Smooth muscle cell (in vitro differentiated cells): ENCODE results near the gene ANKRD63. TPM values are rescaled to one million over a fixed set of nuclear protein-coding genes. Genes with fewer than 3 reads are reported as not detected.

ENCODE experiments used
- DNase-seq: peaks from one replicate; lab custom pipeline; 2025; ENCODE audit not compliant: unreplicated experiment; lab: John Stamatoyannopoulos, UW
- H2AFZ ChIP-seq: fragments of 200-600 bp; sonication (generic); 2 replicates; pipeline ENCODE4 v1.6.0; 2016; ENCODE audit warnings: antibody characterized with exemption, low read depth, mild to moderate bottlenecking
- H3F3A ChIP-seq: fragments of 200-600 bp; sonication (generic); 2 replicates; pipeline ENCODE4 v1.6.0; 2017; ENCODE audit warnings: antibody characterized with exemption, low read depth
- H3K27ac ChIP-seq: fragments of 200-600 bp; sonication (generic); 2 replicates; pipeline ENCODE4 v1.5.1; 2016; ENCODE audit warnings: low read depth, mild to moderate bottlenecking
- H3K27me3 ChIP-seq: fragments of 200-600 bp; sonication (generic); 2 replicates; pipeline ENCODE4 v1.6.1; 2016; ENCODE audit warnings: low read depth, mild to moderate bottlenecking
- H3K36me3 ChIP-seq: fragments of 200-600 bp; sonication (generic); 2 replicates; pipeline ENCODE4 v1.5.1; 2016; ENCODE audit warnings: low read depth
- H3K4me1 ChIP-seq: fragments of 200-600 bp; sonication (generic); 2 replicates; pipeline ENCODE4 v1.5.1; 2016; ENCODE audit warnings: low read depth
- H3K4me2 ChIP-seq: fragments of 200-600 bp; sonication (generic); 2 replicates; pipeline ENCODE4 v1.6.0; 2016; ENCODE audit warnings: mild to moderate bottlenecking
- H3K4me3 ChIP-seq: fragments of 200-600 bp; sonication (generic); 2 replicates; pipeline ENCODE4 v1.5.1; 2016; ENCODE audit warnings: mild to moderate bottlenecking
- H3K79me2 ChIP-seq: fragments of 200-600 bp; sonication (generic); 2 replicates; pipeline ENCODE4 v1.6.0; 2016; ENCODE audit warnings: low read depth, mild to moderate bottlenecking
- H3K9ac ChIP-seq: fragments of 200-600 bp; sonication (generic); 2 replicates; pipeline ENCODE4 v1.6.0; 2016; ENCODE audit warnings: low read depth
- H3K9me3 ChIP-seq: fragments of 200-600 bp; sonication (generic); replicated peaks from 2 replicates; pipeline ENCODE4 v1.5.1; 2016; ENCODE audit warnings: low read depth
- H4K20me1 ChIP-seq: fragments of 200-600 bp; sonication (generic); 2 replicates; pipeline ENCODE4 v1.6.0; 2016; ENCODE audit warnings: low read depth
- WGBS: methylation state at CpG from one replicate; pipeline ENCODE4 v1.1.7; 2016; ENCODE audit warnings: low lambda C conversion rate; 5-methylcytosine and 5-hydroxymethylcytosine counted together
- polyA plus RNA-seq: library from polyadenylated mRNA; unstranded; fragments of >200 nt; fragmentation: Nextera tagmentation; extraction: Ambion mirVana; gene quantifications from 2 replicates; pipeline ENCODE4 v1.2.1, GENCODE V29; 2016
- total RNA-seq: library from RNA; depleted of rRNA; stranded (reverse); fragments of >200 nt; gene quantifications from 2 replicates; pipeline ENCODE4 v1.2.3, GENCODE V29; 2014
- TF ChIP-seq, protein P1 (sequence below): fragments of 200-600 bp; sonication (generic); IDR thresholded peaks from 2 replicates; pipeline ENCODE4 v1.5.1; 2017; ENCODE audit warnings: borderline replicate concordance, mild to moderate bottlenecking, antibody characterized with exemption; ENCODE audit not compliant: insufficient read depth, poor library complexity, severe bottlenecking

ANKRD63 gene
- total and polyA plus RNA-seq, 2 experiments from 2014 or later = not detected

DNA sequence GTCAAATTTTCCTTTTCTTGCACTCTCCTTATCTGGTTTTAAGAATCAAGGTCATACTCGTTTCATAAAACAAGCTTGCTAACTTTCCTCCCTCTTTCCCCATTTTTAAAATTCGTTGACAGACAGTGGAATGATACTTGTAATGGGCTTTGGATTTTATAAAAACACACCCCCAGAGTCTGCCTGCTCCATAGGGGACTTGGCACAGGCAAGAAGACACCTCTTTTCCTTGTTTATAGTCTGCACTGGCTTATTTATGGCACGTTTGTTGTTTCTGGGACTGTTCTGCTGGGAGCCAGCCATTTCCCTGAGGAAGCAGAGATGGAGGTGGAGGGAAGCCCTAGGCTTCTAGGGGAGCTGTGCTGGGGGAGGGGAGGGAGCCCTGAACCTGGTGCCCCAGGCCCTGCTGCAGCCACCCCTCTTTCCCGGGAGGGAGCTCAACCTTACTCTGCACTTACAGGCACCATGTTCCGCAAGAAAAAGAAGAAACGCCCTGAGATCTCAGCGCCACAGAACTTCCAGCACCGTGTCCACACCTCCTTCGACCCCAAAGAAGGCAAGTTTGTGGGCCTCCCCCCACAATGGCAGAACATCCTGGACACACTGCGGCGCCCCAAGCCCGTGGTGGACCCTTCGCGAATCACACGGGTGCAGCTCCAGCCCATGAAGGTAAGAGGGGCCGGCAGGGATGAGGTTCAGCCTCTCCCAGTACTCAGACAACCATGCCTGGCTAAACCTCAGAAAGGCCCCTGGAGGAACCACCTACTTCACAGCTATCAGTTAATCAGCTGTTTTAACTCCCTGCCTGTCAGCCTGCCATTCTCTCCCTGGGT lies 18.3 kb downstream of the ANKRD63 start:
- Histone ChIP-seq H3K9ac (no peak overlapping the region), H2AFZ (no peak overlapping the region), H3K27me3 (no peaks in the 10 kb centered on the region), H3K9me3 (no peaks in the 10 kb centered on the region), H3K27ac (no peak overlapping the region), H3F3A (no peaks in the 10 kb centered on the region), H3K4me1 (no peaks in the 10 kb centered on the region), H4K20me1 (no peaks in the 10 kb centered on the region), H3K4me2 (no peak overlapping the region), H3K4me3 (no peak overlapping the region), H3K36me3 (no peaks in the 10 kb centered on the region), H3K79me2 (no peaks in the 10 kb centered on the region)
- 90% methylated on average over 16 of the region's 16 CpGs for WGBS
- TF ChIP-seq, protein P1, sequence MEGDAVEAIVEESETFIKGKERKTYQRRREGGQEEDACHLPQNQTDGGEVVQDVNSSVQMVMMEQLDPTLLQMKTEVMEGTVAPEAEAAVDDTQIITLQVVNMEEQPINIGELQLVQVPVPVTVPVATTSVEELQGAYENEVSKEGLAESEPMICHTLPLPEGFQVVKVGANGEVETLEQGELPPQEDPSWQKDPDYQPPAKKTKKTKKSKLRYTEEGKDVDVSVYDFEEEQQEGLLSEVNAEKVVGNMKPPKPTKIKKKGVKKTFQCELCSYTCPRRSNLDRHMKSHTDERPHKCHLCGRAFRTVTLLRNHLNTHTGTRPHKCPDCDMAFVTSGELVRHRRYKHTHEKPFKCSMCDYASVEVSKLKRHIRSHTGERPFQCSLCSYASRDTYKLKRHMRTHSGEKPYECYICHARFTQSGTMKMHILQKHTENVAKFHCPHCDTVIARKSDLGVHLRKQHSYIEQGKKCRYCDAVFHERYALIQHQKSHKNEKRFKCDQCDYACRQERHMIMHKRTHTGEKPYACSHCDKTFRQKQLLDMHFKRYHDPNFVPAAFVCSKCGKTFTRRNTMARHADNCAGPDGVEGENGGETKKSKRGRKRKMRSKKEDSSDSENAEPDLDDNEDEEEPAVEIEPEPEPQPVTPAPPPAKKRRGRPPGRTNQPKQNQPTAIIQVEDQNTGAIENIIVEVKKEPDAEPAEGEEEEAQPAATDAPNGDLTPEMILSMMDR = no peak
- no peak for DNase-seq

DNA sequence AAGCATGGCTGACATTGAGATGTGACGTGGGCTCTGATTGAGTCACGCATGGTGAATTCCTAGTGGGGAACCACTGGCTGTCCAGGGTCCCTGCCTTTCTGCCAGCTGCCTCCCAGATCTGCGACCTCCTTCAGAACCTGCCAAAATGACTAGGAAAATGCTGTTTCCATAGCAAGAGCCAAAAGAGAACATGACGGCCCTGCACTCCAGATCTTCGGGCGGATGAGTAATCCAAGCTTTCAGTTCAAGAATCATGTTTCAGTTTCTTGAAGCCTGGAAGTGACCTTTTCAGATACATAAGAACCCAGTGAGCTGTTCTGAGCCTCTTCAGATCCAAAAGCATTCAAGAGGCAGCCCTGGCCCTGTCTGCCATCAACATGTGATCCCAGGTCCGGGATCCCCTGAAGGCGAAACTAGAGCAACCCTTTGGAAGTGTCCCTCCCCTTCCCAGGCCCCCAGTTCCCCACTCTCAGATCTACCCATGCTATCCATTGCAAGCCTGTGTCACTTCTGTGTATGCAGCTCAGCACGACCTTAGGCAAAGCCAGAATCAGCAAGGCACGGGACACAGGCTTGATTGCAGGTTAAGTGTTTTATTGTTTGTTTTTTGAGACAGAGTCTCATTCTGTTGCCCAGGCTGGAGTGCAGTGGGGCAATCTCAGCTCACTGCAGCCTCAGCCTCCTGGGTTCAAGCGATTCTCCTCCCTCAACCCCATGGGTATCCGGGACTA lies 19.7 kb downstream of the ANKRD63 start:
- Histone ChIP-seq H3K27me3 (no peaks in the 10 kb centered on the region), H3K4me1 (no peaks in the 10 kb centered on the region), H3K79me2 (no peaks in the 10 kb centered on the region), H3K4me2 (no peak overlapping the region), H3K4me3 (no peak overlapping the region), H3F3A (no peaks in the 10 kb centered on the region), H3K36me3 (no peaks in the 10 kb centered on the region), H4K20me1 (no peaks in the 10 kb centered on the region), H3K9me3 (no peaks in the 10 kb centered on the region), H3K27ac (no peak overlapping the region), H2AFZ (no peak overlapping the region), H3K9ac (no peak overlapping the region)
- 77% methylated on average over 12 of the region's 12 CpGs for WGBS
- no peak for DNase-seq
- TF ChIP-seq, protein P1 = no peak

DNA sequence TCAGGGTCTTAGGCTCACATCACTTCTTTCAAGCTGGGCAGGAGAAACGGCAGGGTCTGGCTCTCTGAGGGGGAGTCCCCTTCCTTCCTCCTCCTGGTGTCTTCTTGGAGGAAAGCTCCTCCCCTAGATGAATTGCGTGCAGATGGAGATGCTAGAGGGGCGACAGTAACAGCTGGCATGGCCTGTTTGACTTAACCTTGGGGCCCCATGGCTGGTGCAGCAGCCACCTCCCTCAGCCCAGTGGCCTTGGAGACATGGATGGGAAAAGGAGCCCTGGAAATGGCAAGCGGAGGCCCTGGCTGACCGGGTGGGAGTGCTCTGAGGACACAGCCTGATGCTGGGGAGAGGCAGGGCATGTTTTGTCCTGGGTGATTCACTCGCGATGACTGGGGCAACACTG lies 23.8 kb downstream of the ANKRD63 start:
- Histone ChIP-seq H3K4me2 (no peak overlapping the region), H2AFZ (no peak overlapping the region), H3K4me1 (no peaks in the 10 kb centered on the region), H3K27ac (no peak overlapping the region), H3F3A (no peaks in the 10 kb centered on the region), H3K27me3 (peaks cover 14% of the 10 kb centered on the region), H3K9ac (no peak overlapping the region), H4K20me1 (no peaks in the 10 kb centered on the region), H3K79me2 (no peaks in the 10 kb centered on the region), H3K9me3 (no peaks in the 10 kb centered on the region), H3K4me3 (no peak overlapping the region), H3K36me3 (no peaks in the 10 kb centered on the region)
- TF ChIP-seq, protein P1 = no peak
- no peak for DNase-seq
- 78% methylated on average over 7 of the region's 7 CpGs for WGBS
